RWPE2 (cell line): ENCODE results near the gene LAP3.
A peak's percentile ranks its signal among the peaks of the same experiment; 100 is the strongest.

Experiments
- ATAC-seq: fragments of 200-7000 bp; cut with Tn5 transposase; 3 replicates; pipeline ENCODE4 v1.9.1; 2021; ENCODE audit warnings: low read depth
- DNase-seq: peaks from one replicate; pipeline ENCODE4 v3.0.0-alpha.2; 2020; ENCODE audit warnings: low spot score
- H3K27ac ChIP-seq: fragments of 450-650 bp; 2 replicates; pipeline ENCODE4 v1.5.1; 2017; ENCODE audit warnings: mild to moderate bottlenecking; ENCODE audit not compliant: poor library complexity, severe bottlenecking
- H3K27me3 ChIP-seq: fragments of 250-450 bp; sonication (Bioruptor Pico); 2 replicates; pipeline ENCODE4 v1.5.1; 2021; ENCODE audit warnings: mild to moderate bottlenecking, moderate library complexity; ENCODE audit not compliant: insufficient read depth, poor library complexity, severe bottlenecking
- H3K36me3 ChIP-seq: fragments of 250-450 bp; sonication (Bioruptor Pico); 2 replicates; pipeline ENCODE4 v1.5.1; 2020; ENCODE audit warnings: low read depth, mild to moderate bottlenecking, moderate library complexity
- H3K4me1 ChIP-seq: fragments of 250-450 bp; sonication (Bioruptor Pico); 2 replicates; pipeline ENCODE4 v1.5.1; 2021; ENCODE audit warnings: mild to moderate bottlenecking, moderate library complexity; ENCODE audit not compliant: insufficient read depth, poor library complexity, severe bottlenecking
- H3K4me3 ChIP-seq: fragments of 250-450 bp; sonication (Bioruptor Pico); 2 replicates; pipeline ENCODE4 v1.5.1; 2021; ENCODE audit warnings: mild to moderate bottlenecking, moderate library complexity; ENCODE audit not compliant: severe bottlenecking
- H3K9me3 ChIP-seq: fragments of 250-450 bp; sonication (Bioruptor Pico); 2 replicates; pipeline ENCODE4 v1.5.1; 2021; ENCODE audit warnings: mild to moderate bottlenecking, moderate library complexity; ENCODE audit not compliant: severe bottlenecking
- TF ChIP-seq, protein P1 (sequence below): fragments of 450-650 bp; IDR thresholded peaks from one replicate; pipeline ENCODE4 v1.5.1; 2017; ENCODE audit warnings: mild to moderate bottlenecking, moderate library complexity; ENCODE audit not compliant: poor library complexity, severe bottlenecking

The LAP3 gene

DNA sequence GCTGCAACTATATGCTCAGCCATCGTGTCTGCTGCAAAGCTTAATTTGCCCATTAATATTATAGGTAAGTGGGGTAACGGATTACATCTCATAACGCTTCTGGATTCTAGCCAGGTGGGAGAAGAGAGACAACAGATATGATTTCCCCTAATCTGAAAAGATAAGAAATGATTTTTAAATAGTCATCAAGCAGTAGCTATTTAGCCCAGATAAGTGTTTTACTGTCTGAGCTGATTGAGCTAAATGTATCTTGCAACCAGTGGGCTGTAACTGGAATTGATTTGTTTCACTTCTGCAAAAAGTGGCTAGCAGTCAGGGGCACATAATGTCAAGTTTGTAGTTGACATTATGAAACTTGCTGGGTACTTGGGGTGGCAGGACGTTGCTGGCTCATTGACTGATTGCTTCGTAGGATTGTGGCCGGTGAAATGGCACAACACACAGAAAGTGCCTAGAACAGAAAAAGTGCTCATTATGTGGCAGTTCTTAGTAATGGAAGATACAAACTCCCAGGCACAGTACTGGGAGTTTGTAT lies 18.5 kb downstream of the LAP3 start:
- H3K36me3 ChIP-seq: peaks cover 75% of the 10 kb centered on the region
- no peaks in the 10 kb centered on the region for H3K27me3 ChIP-seq
- TF ChIP-seq, protein P1, sequence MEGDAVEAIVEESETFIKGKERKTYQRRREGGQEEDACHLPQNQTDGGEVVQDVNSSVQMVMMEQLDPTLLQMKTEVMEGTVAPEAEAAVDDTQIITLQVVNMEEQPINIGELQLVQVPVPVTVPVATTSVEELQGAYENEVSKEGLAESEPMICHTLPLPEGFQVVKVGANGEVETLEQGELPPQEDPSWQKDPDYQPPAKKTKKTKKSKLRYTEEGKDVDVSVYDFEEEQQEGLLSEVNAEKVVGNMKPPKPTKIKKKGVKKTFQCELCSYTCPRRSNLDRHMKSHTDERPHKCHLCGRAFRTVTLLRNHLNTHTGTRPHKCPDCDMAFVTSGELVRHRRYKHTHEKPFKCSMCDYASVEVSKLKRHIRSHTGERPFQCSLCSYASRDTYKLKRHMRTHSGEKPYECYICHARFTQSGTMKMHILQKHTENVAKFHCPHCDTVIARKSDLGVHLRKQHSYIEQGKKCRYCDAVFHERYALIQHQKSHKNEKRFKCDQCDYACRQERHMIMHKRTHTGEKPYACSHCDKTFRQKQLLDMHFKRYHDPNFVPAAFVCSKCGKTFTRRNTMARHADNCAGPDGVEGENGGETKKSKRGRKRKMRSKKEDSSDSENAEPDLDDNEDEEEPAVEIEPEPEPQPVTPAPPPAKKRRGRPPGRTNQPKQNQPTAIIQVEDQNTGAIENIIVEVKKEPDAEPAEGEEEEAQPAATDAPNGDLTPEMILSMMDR: no peak
- DNase-seq: no peak
- ATAC-seq: no peak
- no peaks in the 10 kb centered on the region for H3K9me3 ChIP-seq
- no peak overlapping the region for H3K27ac ChIP-seq
- no peaks in the 10 kb centered on the region for H3K4me1 ChIP-seq
- no peak overlapping the region for H3K4me3 ChIP-seq

DNA sequence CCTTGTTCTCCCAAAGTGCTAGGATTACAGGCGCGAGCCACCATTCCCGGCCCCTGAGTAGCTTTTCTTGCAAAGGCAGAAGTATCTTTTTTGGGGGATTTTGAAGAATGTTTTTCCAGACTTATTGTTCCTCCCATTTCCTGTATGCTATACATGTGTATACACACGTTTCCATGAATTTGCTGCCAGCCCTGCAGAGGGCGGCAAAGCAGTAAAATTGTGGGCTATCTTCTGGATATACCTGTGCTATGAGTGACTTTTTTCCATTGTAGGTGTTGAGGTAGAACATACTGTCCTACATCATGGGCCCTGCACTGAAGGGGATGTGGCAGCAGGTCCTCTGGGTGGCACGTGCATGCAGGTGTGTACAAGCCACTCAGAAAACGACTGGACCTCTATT lies 20.5 kb downstream of the LAP3 start:
- Histone ChIP-seq H3K27me3 (no peaks in the 10 kb centered on the region), H3K4me1 (no peaks in the 10 kb centered on the region), H3K4me3 (no peak overlapping the region), H3K36me3 (peaks cover 71% of the 10 kb centered on the region), H3K9me3 (no peaks in the 10 kb centered on the region), H3K27ac (no peak overlapping the region)
- TF ChIP-seq, protein P1: peak; percentile 41
- DNase-seq (no peak), ATAC-seq (peak; percentile 76)

DNA sequence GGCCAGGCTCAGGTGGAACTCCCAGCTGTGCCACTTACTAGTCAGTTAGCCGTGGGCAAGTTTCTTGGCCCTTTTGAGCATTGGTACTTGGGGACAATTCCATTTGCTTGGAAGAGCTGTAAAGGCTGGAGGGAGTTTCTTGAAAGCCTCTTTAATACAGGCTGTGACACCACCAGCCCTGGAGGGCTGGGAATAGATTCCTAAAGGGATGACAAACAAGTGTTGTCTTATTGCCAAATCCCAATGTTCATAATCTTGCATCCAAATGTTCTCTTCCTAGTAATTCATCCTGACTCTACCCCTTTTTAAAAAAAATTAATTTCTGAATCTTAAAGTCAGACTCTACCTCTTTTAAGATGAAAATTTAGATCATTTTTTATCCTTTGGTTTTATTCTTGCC lies 22.8 kb downstream of the LAP3 start:
- no peak overlapping the region for H3K27ac ChIP-seq
- H3K4me1 ChIP-seq: no peaks in the 10 kb centered on the region
- H3K9me3 ChIP-seq: no peaks in the 10 kb centered on the region
- TF ChIP-seq, protein P1: no peak
- no peaks in the 10 kb centered on the region for H3K27me3 ChIP-seq
- ATAC-seq: no peak
- no peak for DNase-seq
- peaks cover 65% of the 10 kb centered on the region for H3K36me3 ChIP-seq
- no peak overlapping the region for H3K4me3 ChIP-seq

DNA sequence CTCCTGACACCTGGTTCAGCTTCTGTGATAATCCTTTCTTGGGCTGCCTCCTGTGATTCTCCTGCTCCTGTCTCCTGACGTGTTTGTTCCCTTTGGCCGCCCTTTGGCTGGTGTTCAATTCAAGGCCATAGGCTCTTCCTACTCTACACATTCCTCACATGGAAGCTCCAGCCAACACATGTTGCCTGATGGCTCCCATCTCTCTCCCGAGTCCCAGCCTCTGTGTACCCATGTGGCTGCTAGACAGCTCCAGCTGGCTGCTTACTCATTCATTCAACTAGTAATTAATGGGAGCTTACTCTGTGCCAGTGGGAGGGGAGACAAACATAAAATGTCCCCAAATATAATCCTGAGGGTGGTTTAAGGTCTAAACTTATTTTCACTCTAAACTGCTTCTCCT lies 28.2 kb downstream of the LAP3 start:
- TF ChIP-seq, protein P1: no peak
- no peak overlapping the region for H3K27ac ChIP-seq
- H3K36me3 ChIP-seq: peaks cover 39% of the 10 kb centered on the region
- H3K4me3 ChIP-seq: no peak overlapping the region
- DNase-seq (no peak), ATAC-seq (no peak)
- H3K9me3 ChIP-seq: no peaks in the 10 kb centered on the region
- H3K27me3 ChIP-seq: no peaks in the 10 kb centered on the region
- H3K4me1 ChIP-seq: no peaks in the 10 kb centered on the region

DNA sequence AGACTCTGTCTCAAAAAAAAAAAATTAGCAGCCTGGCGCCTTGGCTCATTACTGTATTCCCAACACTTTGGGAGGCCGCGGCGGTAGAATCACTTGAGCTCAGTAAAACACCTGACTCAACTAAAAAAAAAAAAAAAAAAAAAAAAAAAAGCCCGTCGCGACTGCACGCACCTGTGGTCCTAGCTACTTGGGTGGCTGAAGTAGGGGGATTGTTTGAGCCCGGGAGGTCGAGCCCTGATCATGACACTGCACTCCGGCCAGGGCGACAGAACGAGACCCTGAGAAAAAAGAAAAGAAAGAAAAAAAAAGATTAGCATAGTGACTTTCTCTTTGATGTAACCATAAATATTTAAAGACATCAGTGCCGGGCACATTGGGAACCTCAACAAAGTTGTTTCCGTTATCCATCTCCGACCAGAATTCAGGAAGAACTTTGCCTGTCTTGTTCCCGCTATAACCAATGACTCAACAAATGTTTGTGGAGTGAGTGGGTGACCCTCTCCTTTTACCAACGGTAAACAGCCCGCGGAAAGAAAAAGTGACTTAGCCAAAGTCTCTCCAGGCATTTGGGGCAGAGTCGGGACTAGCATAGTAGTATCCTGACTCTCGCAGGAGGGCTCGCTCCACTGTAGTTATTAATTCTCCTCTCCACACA lies 36.9 kb downstream of the LAP3 start:
- Histone ChIP-seq H3K4me1 (peaks cover 6% of the 10 kb centered on the region), H3K27ac (peak overlapping the region; percentile 45), H3K27me3 (no peaks in the 10 kb centered on the region), H3K9me3 (no peaks in the 10 kb centered on the region), H3K36me3 (peaks cover 23% of the 10 kb centered on the region), H3K4me3 (peak overlapping the region; percentile 87)
- ATAC-seq (peak; percentile 73), DNase-seq (no peak)
- TF ChIP-seq, protein P1: no peak
